Stimulated activated CD8-positive, alpha-beta memory T cell treated with anti-CD3 and anti-CD28 coated beads, Interleukin-15, amount 100 ng/mL, for 48 hours (primary cell): Measurements from ENCODE around the gene SLC26A9.
"Not testable (repeated sequence)": the region's sequence is repeated elsewhere in the genome, so short reads cannot be mapped to it uniquely, and the experiment has no call there.

Experiments used
- DNase-seq, 2 donors: peaks; one replicate each; pipeline ENCODE4 v3.0.0-alpha.2; 2020; ENCODE audit warnings: low read depth in 2 of 2

The SLC26A9 gene

GRCh38 chr1:205924460-205924790, 18.8 kb downstream of the SLC26A9 start:
- no peak for DNase-seq

- no peak for DNase-seq
Measured at GRCh38 chr1:205923651-205924459, 19.4 kb downstream of the SLC26A9 start.

DNA sequence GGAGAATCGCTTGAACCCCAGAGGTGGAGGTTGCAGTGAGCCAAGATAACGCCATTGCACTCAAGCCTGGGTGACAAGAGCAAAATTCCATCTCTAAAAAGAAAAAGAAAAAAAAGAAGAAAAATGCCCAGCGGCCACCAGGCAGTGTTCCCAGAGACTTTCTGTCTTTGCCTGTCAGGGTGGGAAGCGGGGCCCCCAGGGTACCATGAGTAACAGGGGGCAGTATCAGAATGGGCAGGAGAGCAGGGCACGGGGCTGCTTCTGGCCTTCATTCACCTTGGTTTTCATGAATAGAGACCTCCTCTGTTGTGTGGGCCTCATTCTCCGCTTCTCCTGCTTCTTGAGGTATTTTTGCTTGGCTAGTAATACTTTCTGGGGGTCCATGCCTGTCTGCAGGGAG, 20.4 kb downstream of the SLC26A9 start:
- DNase-seq: no peak

DNA sequence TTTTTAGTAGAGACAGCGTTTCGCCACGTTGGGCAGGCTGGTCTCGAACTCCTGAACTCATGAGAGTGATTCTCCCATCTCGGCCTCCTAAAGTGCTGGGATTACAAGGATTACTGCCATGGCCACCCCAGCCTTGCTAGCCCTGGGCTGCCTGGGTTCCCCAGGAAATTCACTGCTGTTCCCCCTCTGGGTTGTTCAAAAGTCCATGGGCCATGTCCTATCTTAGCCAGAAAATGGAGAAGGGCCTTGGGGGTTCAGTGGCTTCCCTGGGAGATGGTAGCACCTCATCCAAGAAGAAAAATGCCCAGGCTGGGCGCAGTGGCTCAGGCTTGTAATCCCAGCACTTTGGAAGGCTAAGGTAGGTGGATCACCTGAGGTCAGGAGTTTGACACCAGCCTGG, 20.9 kb downstream of the SLC26A9 start:
- no peak for DNase-seq

GRCh38 chr1:205921570-205921909, 21.7 kb downstream of the SLC26A9 start:
- DNase-seq: no peak

DNA sequence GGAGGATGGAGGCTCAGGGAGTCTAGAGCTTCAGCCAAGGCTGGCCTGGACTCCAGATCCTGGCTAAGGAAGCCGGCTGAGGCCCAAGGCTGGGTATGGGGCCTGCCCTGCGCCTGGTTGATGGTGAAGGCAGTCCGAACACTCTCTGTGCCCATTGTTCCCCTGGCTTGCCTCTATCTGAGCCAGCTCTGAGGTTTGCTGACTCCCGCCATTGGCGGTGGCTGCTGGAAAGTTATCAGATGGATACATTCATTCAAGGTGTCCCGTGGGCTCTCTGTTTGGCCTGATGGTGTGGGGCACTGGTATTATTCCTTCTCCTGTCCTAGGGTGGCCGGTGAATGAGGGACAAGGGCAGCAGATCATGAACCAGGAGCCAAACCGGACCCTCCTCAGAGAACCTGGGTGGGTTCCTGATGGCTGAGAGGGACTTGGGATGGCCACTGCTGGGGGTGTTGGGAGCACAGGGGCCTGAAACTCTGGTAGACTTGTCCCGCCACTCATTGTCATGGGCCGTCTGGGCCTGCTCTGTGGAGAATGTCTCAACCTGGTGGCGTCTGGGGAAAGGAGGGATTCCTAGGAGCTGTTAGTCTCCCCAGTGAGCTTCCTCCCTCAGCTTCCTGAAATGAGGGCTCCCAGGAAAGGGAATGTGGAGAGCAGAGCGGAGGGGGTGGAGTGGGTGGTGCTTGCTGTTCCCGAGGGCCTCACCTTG, 22.2 kb downstream of the SLC26A9 start:
- no peak for DNase-seq

DNA sequence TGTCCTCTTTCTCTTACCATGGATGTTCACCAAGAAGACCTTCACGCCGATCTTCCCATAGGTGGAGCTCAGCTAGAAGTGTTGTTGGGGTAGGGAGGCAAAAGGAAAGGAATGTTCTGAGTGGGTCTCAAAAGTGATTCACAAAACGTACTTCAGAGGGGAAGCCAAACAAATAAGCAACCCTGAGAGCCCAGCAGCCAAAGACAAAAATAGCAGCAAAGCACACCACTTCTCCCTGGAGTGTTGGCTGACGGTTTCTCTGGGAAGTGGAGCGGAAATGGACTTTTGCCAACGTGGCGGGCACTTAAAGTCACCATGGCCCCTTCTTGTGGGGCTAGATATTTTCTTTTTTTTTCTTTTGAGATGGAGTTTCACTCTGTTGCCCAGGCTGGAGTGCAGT, 23.1 kb downstream of the SLC26A9 start:
- DNase-seq: no peak

GRCh38 chr1:205918955-205919746, 24.1 kb downstream of the SLC26A9 start:
- peak; percentile 22 to 39 for DNase-seq

DNA sequence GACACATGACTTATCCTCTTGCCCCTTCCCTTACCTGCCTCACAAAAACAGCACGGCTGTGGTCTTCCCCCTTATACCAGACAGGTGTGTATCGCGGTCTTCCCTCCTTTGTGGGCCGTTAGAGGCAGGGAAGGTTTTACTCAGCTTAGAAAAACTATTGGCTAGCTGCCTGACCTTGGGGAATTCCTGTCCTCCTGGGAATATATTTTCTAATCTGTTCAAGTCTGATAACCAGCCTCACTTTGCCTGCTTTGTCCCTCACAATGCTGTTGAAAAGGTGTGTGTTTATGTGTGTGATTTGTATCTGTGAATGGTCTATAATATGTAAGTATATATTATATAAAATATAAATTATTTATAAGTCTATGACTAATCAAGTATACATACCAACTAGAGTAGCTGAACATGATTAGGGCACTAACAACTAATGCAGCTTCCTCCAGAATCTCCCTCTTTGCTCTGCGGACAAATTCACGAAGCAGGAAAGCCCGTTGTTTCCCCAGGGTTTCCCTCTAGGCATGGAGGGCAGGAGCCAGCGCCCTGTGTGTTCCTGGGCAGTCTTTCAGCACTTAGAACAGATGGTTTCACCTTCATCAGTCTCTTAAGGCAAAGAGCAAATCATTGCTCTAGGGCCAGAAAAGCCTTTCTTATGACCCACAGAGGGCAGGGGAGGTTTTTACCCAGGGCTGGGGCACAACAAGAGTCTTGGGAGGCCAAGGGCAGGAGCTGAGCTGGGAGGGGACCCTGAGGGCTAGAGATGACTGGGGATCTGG, 25.6 kb downstream of the SLC26A9 start:
- no peak for DNase-seq

GRCh38 chr1:205916541-205916940, 26.7 kb downstream of the SLC26A9 start:
- no peak for DNase-seq

GRCh38 chr1:205915354-205915990, 27.8 kb downstream of the SLC26A9 start:
- no peak for DNase-seq

DNA sequence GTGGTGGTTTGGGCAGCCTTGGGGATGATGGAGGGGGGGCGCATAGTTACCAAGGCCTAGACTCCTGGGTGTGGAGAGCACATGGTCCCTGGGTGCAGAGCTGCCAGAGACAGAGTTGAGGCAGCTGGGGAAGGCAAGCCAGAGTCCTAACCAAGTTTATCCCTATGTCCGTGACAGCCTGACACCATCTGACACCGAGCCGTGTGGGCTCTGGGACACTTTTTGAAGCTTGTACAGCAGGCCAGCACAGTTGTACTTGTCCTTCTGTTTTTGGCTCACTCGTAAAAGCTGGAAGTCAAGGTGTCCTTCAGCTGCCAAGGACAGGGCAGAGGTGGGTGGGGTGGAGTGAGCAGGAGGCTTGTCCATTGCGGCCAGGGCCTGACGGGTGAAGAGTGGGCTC, 28.5 kb downstream of the SLC26A9 start:
- DNase-seq: no peak

- no peak for DNase-seq
Measured at GRCh38 chr1:205914155-205914507, 29.1 kb downstream of the SLC26A9 start.

GRCh38 chr1:205913451-205914154, 29.7 kb downstream of the SLC26A9 start:
- no peak for DNase-seq

DNA sequence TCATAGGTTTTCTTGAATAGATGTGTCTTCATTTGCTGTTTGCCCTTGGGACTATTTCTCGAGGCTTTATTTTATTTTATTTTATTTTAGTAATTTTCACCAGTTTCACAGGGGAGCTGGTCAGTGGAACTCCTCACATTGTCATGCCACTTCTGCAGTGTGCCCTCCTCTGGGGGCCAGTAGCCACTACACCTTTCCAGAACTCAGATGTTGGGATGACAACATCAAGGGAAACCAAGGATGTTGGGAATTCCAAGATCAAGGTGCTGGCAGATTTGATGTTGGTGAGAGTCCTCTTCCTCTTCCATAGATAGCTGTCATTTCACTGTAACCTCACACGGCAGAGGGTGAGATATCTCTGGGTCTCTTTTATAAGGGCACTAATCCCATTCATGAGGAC, 35.5 kb downstream of the SLC26A9 start:
- no peak for DNase-seq

DNA sequence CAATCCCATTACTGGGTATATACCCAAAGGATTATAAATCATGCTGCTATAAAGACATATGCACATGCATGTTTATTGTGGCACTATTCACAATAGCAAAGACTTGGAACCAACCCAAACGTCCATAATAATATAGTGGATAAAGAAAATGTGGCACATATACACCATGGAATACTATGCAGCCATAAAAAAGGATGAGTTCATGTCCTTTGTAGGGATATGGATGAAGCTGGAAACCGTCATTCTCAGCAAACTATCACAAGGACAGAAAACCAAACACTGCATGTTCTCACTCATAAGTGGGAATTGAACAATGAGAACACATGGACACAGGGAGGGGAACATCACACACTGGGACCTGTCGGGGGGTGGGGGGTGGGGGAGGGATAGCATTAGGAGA, 38.2 kb downstream of the SLC26A9 start:
- DNase-seq: not testable (repeated sequence)

DNA sequence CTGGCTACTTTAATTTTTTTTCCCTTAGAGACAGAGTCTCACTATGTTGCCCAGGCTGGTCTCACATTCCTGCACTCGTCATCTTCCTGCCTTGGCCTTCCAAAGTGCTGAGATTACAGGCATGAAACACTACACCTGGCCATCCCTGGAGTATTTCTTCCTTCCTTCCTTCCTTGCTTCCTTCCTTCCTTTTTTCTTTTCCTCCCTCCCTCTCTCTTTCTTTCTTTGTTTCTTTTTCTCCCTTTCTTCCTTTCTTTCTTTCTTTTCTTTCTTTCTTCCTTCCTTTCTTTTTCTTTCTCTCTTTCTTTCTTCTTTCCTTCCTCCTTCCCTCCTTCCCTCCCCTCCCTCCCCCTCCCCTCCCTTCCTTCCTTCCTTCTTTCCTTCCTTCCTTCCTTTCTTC, 46.9 kb downstream of the SLC26A9 start:
- DNase-seq: no peak

- DNase-seq: not testable (repeated sequence)
Measured at GRCh38 chr1:205894119-205894518, 49.1 kb downstream of the SLC26A9 start.

- not testable (repeated sequence) for DNase-seq
Measured at GRCh38 chr1:205892175-205892574, 51.1 kb downstream of the SLC26A9 start.

- DNase-seq: not testable (repeated sequence)
Measured at GRCh38 chr1:205891481-205891880, 51.8 kb downstream of the SLC26A9 start.

GRCh38 chr1:205890631-205891030, 52.6 kb downstream of the SLC26A9 start:
- not testable (repeated sequence) for DNase-seq
